Measurements from ENCODE around the gene HELZ2. TPM values are rescaled to one million over a fixed set of nuclear protein-coding genes. Genes with fewer than 3 reads are reported as not detected.

HELZ2 gene
- 18.1 and 24.7 TPM in 2 replicates for total RNA-seq (2022)
- percentile 38 among the genes with signal in this experiment for Bru-seq, nascent RNA
- BruChase-seq, experiment 1, labeled RNA remaining after a 6-hour chase, result percentile 61 among the genes with signal in this experiment
- percentile 44 among the genes with signal in this experiment for BruChase-seq, experiment 2, labeled RNA remaining after a 2-hour chase
- long read RNA-seq, partial matches to known transcripts, result 0 of 2 reads
- long read RNA-seq, other reads (novel, unspliced or antisense), result 2 of 2 reads

GRCh38 chr20:63574156-63574828, at the start of gene HELZ2:
TSS of gene HELZ2 (minus strand) at chr20:63574239. CDS start at chr20:63572385, 1,854 bp downstream.
- H3K4me3 Mint-ChIP-seq (ENCODE audit: unreplicated experiment), result peak within 1 kb of the TSS; percentile 78
- intact Hi-C loops (cut with micrococcal nuclease), result no loop called here

GRCh38 chr20:63622732-63623131, 48.7 kb upstream of the HELZ2 start:
- peaks cover 12% of the 10 kb centered on the region for H3K36me3 Mint-ChIP-seq (ENCODE audit: insufficient read depth, unreplicated experiment)
- intact Hi-C loops (cut with micrococcal nuclease), result no loop called here

More at GRCh38 chr20:63574156-63574828, at the start of gene HELZ2:
- Mint-ChIP-seq H3K27ac (ENCODE audit: low read depth, unreplicated experiment) (peak within 1 kb of the TSS; percentile 87), H3K36me3 (ENCODE audit: insufficient read depth, unreplicated experiment) (no peaks in the 10 kb centered on the region), H3K9me3 (ENCODE audit: unreplicated experiment) (no peaks in the 10 kb centered on the region), H3K27me3 (ENCODE audit: insufficient read depth, unreplicated experiment) (no peaks in the 10 kb centered on the region), H3K4me1 (ENCODE audit: insufficient read depth, unreplicated experiment) (no peaks in the 10 kb centered on the region)
- no TSS peak for BruUV-seq (replicated peaks)
- CTCF ChIA-PET, result interaction anchor here (0.6 to 1.3 kb wide), 3 partner anchors 36 to 290 kb away, joined by 4 to 6 read pairs (median 4); partner anchors contain the start of genes PTK6 and TPD52L2
- POLR2A ChIA-PET, result interaction anchor here (0.6 to 2.5 kb wide), 7 partner anchors 9 to 291 kb away, joined by 3 to 12 read pairs (median 4); partner anchors contain the start of genes GMEB2, PTK6 and TPD52L2
- DNase-seq (ENCODE audit: unreplicated experiment), result peak; percentile 65
- TF ChIP-seq CTCF (IDR thresholded peaks at IDR 0.05; ENCODE audit: unreplicated experiment), result no peak

GRCh38 chr20:63622096-63622495, 48.1 kb upstream of the HELZ2 start:
- peaks cover 12% of the 10 kb centered on the region for H3K36me3 Mint-ChIP-seq (ENCODE audit: insufficient read depth, unreplicated experiment)
- no peak for TF ChIP-seq CTCF (IDR thresholded peaks at IDR 0.05; ENCODE audit: unreplicated experiment)
- H3K9me3 Mint-ChIP-seq (ENCODE audit: unreplicated experiment), result no peaks in the 10 kb centered on the region
- no peak overlapping the region for H3K4me3 Mint-ChIP-seq (ENCODE audit: unreplicated experiment)
- H3K27ac Mint-ChIP-seq (ENCODE audit: low read depth, unreplicated experiment), result no peak overlapping the region
- intact Hi-C loops (cut with micrococcal nuclease), result no loop called here
- no peak for DNase-seq (ENCODE audit: unreplicated experiment)
- no peaks in the 10 kb centered on the region for H3K27me3 Mint-ChIP-seq (ENCODE audit: insufficient read depth, unreplicated experiment)
- ChIA-PET POLR2A (interaction anchor here (0.8 kb wide), 1 partner anchor 358 kb away, joined by 3 read pairs; no protein-coding TSS in a partner anchor), CTCF (no interaction called here)
- no peaks in the 10 kb centered on the region for H3K4me1 Mint-ChIP-seq (ENCODE audit: insufficient read depth, unreplicated experiment)
- no TSS peak for BruUV-seq (replicated peaks)

More at GRCh38 chr20:63622732-63623131, 48.7 kb upstream of the HELZ2 start:
- no TSS peak for BruUV-seq (replicated peaks)
- H3K27ac Mint-ChIP-seq (ENCODE audit: low read depth, unreplicated experiment), result no peak overlapping the region
- no peaks in the 10 kb centered on the region for H3K9me3 Mint-ChIP-seq (ENCODE audit: unreplicated experiment)
- H3K27me3 Mint-ChIP-seq (ENCODE audit: insufficient read depth, unreplicated experiment), result no peaks in the 10 kb centered on the region
- H3K4me1 Mint-ChIP-seq (ENCODE audit: insufficient read depth, unreplicated experiment), result no peaks in the 10 kb centered on the region
- TF ChIP-seq CTCF (IDR thresholded peaks at IDR 0.05; ENCODE audit: unreplicated experiment), result no peak
- ChIA-PET CTCF (no interaction called here), POLR2A (interaction anchor here (0.6 to 0.8 kb wide), 2 partner anchors 31 to 357 kb away, joined by 3 read pairs; partner anchors contain the start of gene STMN3)
- H3K4me3 Mint-ChIP-seq (ENCODE audit: unreplicated experiment), result no peak overlapping the region
- DNase-seq (ENCODE audit: unreplicated experiment), result no peak

GRCh38 chr20:63620991-63621390, 47.0 kb upstream of the HELZ2 start:
- no peak overlapping the region for H3K4me3 Mint-ChIP-seq (ENCODE audit: unreplicated experiment)
- intact Hi-C loops (cut with micrococcal nuclease), result no loop called here
- ChIA-PET POLR2A (interaction anchor here (0.7 to 2.0 kb wide), 5 partner anchors 37 to 244 kb away, joined by 3 to 5 read pairs (median 3); partner anchors contain the start of genes ARFRP1, RTEL1, TPD52L2 and ZGPAT), CTCF (interaction anchor here (0.6 kb wide), 1 partner anchor 39 kb away, joined by 3 read pairs; no protein-coding TSS in a partner anchor)
- no peaks in the 10 kb centered on the region for H3K27me3 Mint-ChIP-seq (ENCODE audit: insufficient read depth, unreplicated experiment)
- no peaks in the 10 kb centered on the region for H3K4me1 Mint-ChIP-seq (ENCODE audit: insufficient read depth, unreplicated experiment)
- no peak for TF ChIP-seq CTCF (IDR thresholded peaks at IDR 0.05; ENCODE audit: unreplicated experiment)
- DNase-seq (ENCODE audit: unreplicated experiment), result no peak
- peaks cover 12% of the 10 kb centered on the region for H3K36me3 Mint-ChIP-seq (ENCODE audit: insufficient read depth, unreplicated experiment)
- no peaks in the 10 kb centered on the region for H3K9me3 Mint-ChIP-seq (ENCODE audit: unreplicated experiment)
- H3K27ac Mint-ChIP-seq (ENCODE audit: low read depth, unreplicated experiment), result no peak overlapping the region
- BruUV-seq (replicated peaks), result no TSS peak
